ENCODE results near the gene CPT2. TPM values are rescaled to one million over a fixed set of nuclear protein-coding genes. Genes with fewer than 3 reads are reported as not detected.

CPT2 gene
- total RNA-seq, 1 donor: 30.2 TPM

GRCh38 chr1:53258216-53258615 is 61.6 kb downstream of the CPT2 start:
- DNase-seq (ENCODE audit: low read depth in 2 of 3, low spot score in 2 of 3): no peak

GRCh38 chr1:53259932-53260331 is 63.3 kb downstream of the CPT2 start:
- DNase-seq (ENCODE audit: low read depth in 2 of 3, low spot score in 2 of 3): no peak

- no peak for DNase-seq (ENCODE audit: low read depth in 2 of 3, low spot score in 2 of 3)
These were observed 64.1 kb downstream of the CPT2 start for GRCh38 chr1:53260631-53261247.

- DNase-seq (ENCODE audit: low read depth in 2 of 3, low spot score in 2 of 3): no peak
These were observed 65.4 kb downstream of the CPT2 start for GRCh38 chr1:53262000-53262399.

Other genes with a start within 250 kb of the CPT2 start
- gene PODN, start 134.6 kb upstream of the CPT2 start, total RNA-seq: not detected
- not detected for gene SLC1A7, start 54.2 kb upstream of the CPT2 start, total RNA-seq
- 29.9 TPM for gene CZIB, start 23.8 kb downstream of the CPT2 start, total RNA-seq
- gene MAGOH, start 41.7 kb downstream of the CPT2 start, total RNA-seq: 9.7 TPM
- 30.7 TPM for gene LRP8, start 131.2 kb downstream of the CPT2 start, total RNA-seq

Data from hematopoietic multipotent progenitor cell (in vitro differentiated cells).